Retinal pigment epithelial cell (primary cell): ENCODE results near the gene KIF26A.

Experiments
- DNase-seq: peaks from one replicate; pipeline ENCODE4 v3.0.0-alpha.2; 2010; ENCODE audit warnings: low read depth
- H3K4me3 ChIP-seq: 2 replicates; pipeline ENCODE4 v1.5.1; 2011; ENCODE audit warnings: mild to moderate bottlenecking, low read length, control low read depth, moderate library complexity
- CTCF ChIP-seq: conservative IDR thresholded peaks from 2 replicates; pipeline ENCODE4 v1.5.1; 2011; ENCODE audit warnings: low read depth, low read length, control low read depth, inconsistent platforms

KIF26A gene

GRCh38 chr14:104139460-104140212, 1.2 kb downstream of the KIF26A start:
- no peak for DNase-seq
- H3K4me3 ChIP-seq: peak overlapping the region; percentile 35
- TF ChIP-seq CTCF: no peak

GRCh38 chr14:104140213-104140462, 1.8 kb downstream of the KIF26A start:
- no peak for TF ChIP-seq CTCF
- H3K4me3 ChIP-seq: no peak overlapping the region
- no peak for DNase-seq

- no peak for TF ChIP-seq CTCF
- DNase-seq: no peak
- H3K4me3 ChIP-seq: no peak overlapping the region
Observed at GRCh38 chr14:104140463-104141331, 2.3 kb downstream of the KIF26A start.

- no peak for DNase-seq
- TF ChIP-seq CTCF: no peak
- no peak overlapping the region for H3K4me3 ChIP-seq
Observed at GRCh38 chr14:104141621-104142091, 3.3 kb downstream of the KIF26A start.

- TF ChIP-seq CTCF: no peak
- no peak overlapping the region for H3K4me3 ChIP-seq
- DNase-seq: no peak
Observed at GRCh38 chr14:104142136-104142945, 4.0 kb downstream of the KIF26A start.

- DNase-seq: no peak
- no peak for TF ChIP-seq CTCF
- no peak overlapping the region for H3K4me3 ChIP-seq
Observed at GRCh38 chr14:104142946-104143470, 4.6 kb downstream of the KIF26A start.
